Epidermal melanocyte (primary cell): ENCODE measurements around the gene FOXD1.
"Not testable (repeated sequence)": the region's sequence is repeated elsewhere in the genome, so short reads cannot be mapped to it uniquely, and the experiment has no call there.

ENCODE experiments used
- DNase-seq: peaks from one replicate; pipeline ENCODE4 v3.0.0; 2011; ENCODE audit warnings: low spot score; ENCODE audit not compliant: insufficient read length

The FOXD1 gene

DNA sequence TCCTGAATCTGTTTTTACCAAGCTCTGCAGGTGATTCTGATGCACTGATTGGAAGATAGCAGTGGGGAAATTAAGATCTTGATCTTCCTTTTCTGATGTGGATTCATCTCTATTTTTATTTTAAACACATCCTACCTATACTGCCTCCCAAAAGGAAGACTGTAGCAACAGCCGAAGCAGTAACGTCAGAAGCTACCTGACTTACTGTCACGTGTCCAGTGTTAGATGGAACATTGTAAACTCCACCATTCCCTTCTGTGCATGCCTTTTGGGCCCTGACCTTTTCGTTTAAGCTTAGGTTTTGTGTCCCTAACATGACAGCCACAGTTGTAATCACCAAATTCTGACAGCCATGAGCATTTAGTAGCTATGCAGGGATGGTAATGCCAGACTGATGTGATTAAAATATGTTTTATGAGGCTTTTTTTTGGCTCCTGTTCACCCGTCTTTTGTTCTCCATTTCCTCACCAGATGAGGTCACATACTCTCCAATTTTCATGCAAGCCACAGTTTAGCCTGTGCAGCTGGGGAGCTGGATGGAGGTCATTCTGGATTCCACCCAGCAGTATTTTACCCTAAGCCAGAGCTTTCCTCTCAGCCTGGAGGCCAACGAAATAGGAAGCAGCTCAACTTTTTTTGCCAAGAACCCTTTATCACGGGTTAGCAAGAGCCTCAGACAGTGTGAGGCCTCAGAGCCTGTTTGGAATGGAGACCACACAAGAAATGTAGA, 15.6 kb upstream of the FOXD1 start:
- no peak for DNase-seq

DNA sequence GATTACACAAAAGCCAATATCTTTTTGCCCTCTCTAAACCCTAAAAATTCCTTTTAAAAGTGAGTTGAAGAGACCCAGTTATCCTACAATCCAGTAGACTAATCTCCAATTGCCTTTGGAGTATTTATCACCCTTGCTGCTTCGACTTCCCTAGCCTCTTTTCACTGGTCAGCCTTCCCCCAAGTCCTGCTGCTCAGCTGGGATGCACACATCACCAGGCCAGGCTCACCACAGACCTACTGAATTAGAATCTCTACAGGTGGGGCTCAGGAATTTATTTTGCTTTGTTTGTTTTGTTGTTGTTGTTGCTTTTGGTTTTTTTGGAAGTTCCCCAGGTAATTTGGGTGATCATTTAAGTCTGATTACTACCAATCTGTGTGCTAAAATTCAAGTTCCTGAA, 11.6 kb upstream of the FOXD1 start:
- DNase-seq = no peak

DNA sequence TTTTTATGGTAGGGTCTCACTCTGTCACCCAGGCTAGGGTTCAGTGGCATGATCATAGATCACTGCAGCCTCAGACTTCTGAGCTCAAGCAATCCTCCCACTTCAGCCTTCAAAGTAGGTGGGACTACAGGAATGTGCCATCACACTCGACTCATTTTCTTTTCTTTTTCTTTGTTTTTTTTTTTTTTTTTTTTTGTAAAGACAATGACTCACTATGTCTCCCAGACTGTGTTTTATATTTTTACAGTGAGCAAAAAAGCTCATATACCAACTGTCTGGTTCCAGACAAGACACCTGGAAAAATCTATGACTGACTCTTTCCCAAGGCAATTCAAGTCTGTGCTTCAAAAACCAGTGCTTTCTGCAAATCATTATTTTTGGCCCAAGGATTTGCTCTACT, 10.8 kb upstream of the FOXD1 start:
- DNase-seq = no peak

DNA sequence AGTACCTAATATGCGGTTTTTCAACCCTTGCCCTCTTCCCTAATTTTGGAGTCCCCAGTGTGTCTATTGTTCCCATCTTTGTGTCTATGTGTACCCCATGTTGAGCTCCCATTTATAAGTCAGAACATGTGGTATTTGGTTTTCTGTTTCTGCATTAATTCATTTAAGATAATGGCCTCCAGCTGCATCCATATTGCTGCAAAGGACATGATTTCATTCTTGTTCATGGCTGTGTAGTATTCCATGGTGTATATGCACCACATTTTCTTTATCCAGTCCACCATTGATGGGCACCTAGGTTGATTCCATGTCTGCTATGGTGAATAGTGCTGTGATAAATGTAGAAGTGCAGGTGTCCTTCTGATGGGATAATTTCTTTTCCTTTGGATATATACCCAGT, 7.9 kb upstream of the FOXD1 start:
- DNase-seq = not testable (repeated sequence)

DNA sequence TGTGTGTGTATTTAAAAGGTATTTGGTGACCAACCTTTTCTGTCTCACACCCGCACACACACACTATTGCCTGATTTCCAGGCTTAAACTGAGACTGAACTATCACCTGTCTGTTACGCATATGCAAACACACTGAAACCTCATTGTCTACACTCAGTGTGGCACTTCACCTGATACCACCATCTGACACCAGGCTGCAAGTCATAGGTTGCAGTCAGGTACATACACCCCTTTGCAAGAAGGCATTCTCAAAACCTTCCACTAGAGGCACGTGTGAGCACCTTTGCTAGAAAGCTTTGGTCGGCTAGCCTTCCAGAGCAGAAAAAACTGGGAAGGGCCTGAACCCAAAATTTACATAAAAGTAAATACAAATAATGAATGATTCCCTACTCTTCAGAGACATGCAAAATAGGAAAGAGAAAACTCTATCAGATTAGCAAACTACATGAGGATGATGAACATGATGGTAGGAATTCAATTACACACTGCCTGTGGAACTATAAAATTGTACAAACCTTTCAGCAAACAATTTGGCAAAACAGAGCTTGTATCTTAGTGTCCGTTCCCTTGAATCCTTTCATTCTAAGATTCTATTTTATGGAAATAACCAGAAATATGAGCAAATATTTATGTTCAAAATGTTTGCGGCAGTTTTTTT, 5.9 kb upstream of the FOXD1 start:
- DNase-seq = no peak

DNA sequence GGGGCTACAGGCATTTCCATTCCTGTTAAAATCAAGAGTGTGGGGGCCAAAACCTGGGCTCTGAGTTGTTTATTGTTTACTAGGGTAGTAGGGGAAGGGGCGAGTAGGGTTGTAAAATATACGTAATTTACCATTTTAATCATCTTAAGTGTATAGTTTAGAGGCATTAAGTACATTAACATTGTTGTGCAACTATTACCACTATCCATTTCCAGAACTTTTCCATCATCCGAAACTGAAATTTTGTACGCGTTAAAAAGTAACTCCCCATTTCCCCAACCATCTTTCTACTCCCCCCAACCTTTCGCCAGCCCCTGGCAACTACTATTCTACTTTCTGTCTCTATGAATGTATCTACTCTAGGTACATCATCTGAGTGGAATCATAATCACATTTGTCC, 3.6 kb upstream of the FOXD1 start:
- DNase-seq = no peak

DNA sequence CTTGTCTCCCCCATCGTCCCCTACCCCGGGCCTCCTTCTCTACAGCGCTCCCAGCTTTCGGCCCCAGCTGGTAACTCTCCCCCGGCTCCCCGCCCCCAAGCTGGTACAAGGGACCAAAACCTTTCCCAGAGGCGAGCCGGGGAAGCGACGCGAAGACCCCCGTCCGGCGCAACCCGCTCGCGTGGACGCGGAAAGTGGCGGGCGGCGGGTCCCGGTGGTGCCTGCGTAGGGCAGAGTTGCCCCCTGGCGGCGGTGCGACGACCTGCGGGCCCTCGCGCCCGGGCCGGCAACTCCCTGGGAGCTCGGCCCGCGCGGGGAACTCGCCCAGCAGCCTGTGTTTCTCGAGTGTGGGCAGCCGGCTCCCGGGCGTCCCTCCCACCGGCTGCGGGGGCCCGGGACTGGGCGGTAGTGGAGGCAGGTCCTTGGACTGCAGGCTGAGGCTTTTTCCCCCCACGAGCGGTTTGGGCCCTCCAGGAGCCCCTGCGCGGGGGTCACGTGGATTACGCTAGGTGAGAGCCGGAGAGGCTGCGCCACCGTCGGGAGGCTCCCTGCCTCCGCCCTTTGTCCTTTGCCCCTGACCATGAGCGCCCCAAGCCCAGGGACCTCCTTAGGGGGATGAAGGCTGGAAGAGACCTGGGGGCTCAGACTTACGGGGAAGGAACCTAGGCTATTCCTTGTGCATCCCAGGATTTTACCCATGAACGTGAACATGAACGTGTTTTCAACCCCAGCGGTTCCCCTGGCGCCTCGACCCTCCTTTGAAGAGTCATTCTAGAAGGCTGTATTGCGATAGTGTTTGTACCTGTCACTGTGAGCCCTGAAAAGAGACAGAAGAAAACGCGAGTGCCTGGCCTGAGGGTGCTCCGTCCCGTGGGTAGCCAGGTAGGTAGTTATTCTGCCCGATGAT, 2.9 kb upstream of the FOXD1 start:
- no peak for DNase-seq

DNA sequence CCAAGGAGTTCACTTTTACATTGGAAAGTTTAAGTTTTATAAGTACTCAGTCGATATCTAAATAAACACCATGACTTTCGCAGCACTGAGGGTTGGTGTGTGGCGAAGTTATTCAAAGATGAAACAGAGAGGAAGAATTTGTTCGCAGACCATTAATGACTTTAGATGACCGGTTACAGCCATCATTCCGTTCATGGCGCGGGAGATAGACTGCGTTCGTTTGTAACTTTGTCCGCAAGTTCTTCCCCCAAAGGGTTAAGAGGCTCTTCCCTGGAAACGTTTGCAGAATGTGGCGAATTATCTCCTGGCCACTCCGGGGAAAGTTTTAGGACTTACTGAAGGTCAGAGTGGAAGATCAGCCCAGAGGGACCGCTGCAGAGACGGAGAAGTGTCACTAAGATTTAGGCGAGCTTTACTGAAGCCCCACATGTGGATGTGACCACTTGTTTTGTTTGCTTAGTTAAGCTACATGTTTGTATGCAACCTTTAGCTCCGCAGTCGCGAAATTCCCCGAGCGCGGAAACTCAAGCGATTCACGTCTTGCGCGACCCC, 2.2 kb upstream of the FOXD1 start:
- no peak for DNase-seq

DNA sequence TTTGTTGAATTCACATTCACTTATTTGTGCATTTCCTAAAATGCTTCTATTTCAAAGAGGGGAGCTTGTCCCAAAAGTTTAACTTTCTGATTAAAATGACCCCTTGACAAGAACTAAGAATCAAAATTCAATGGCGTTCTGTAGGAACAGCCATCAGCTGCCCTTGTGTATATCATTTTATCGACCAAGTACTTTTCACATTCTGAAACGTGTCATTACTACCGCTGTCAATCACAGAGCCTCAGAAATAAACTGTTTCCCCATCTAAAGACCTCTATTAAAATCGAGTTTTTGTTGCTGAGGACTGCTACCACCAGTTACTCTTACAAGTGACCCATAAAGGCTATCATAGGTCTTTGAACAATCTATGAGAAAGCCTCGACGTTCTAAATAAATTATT, 1.6 kb upstream of the FOXD1 start:
- no peak for DNase-seq

DNA sequence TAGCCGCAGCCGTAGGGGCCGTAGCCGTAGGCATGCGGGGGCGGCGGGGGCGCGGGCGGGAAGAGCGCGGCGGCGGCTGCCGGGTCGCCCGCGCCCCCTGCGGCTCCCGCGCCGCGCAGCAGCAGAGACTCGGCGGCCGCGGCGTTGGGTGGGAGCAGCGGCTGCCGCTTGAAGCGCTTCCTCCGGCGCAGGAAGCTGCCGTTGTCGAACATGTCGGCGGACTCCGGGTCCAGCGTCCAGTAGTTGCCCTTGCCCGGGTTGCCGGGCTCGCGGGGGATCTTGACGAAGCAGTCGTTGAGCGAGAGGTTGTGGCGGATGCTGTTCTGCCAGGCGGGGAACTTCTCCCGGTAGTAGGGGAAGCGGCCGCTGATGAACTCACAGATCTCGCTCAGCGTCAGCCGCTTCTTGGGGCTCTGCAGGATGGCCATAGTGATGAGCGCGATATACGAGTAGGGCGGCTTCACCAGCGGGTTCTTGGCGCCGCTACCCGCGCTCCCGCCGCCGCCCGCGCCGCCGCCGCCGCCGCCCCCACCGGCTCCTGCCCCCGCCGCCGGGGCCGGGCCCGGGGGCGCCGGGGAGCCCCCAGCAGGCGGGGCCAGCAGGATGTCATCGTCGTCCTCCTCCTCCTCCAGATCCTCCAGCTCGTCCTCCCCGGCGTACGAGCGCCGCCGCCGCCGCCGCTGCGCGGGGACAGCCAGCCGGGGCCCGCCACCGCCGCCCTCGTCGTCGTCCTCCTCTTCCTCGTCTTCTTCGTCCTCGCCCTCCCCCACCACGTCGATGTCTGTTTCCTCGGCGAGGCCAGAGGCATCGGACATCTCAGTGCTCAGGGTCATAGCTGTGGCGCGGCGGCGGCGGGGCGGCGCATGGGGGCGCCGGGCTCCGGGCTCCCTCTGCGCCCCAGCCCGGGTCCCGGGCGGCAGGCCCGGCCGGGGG, 781 bp downstream of the FOXD1 start:
- no peak for DNase-seq

DNA sequence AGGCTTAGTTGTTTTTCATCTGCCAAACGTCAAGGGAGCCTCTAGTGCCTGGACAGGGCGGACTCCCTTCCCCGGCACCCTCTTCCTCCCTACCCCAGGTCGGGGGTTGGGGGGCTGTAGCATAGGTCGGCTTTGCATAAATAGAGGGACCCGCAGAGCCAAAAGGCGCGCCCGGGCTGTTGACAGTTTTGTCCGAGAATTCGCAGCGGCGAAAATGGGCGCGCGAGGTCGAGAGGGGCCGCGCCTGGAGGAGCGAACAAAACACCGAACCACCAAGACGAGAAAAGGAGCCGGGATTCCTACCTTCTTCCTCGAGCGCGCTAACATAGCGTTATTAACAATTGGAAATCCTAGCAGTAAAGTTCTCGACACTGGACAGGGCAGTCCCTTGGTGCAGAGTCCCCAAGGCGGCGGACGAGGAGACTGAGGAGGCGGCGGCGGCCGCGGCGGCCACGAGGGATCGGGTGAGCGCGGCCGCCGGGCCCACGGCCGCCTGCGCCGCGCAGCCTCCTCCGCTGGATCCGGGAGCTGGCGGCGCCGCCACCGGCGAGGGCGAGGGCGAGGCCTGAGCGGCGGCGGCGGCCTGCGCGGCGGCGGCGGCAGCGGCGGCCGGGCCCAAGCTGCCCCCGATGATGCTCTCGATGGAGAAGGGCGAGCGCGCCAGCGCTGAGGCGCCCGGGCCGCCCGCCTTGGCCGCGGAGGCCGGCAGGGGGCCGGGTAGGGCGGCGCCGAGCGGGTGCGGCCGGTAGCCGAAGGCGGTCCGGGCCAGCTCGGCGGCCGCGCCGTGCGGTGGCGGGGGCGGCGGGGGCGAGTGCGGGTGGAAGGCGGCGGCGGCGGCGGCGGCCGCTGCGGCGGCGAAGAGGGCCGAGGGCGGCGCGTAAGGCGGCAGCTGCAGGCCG, 1.7 kb downstream of the FOXD1 start:
- DNase-seq = no peak

DNA sequence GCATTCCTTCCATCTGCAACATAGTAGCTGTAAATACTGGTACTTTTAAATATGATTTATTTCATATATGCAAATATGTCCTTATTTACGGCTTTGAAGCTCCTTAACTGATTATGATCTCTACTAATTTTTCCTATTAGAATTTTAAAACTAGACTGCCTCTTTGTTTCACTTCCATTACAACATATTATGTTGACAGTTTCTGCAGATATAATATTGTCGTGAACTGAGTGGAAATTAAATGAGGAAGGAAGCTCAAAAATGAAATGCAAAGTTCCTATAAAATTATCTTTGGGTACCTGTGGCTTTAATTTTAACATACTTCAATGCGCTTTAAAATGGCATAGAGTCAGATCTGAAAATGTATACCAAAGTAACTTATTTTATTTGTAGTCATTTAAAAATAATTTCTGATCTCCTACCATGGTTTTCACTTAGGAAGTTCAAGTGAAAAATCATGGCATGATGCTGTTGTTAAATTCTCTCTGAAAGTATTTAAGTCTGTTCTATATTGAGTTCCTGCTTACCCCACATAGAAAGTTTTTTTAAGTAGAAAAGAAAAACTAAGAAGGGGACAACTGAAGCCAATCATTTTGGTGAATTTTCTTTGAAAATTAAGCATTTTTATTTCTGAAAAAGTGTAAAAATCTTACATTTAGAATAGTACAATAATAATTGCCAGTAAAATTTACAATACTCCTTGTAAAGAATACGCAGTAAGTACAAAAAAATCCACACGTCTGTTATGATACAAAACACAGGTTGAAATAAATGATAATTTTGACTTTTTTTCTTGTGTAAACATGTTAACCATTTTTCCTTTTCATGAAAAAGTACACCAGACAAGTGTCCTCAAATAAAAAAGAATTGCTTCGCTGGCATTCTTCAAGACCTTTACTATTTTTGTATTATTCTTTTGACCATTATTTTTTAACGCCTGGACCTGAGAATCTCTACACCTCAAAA, 2.6 kb downstream of the FOXD1 start:
- DNase-seq = no peak

DNA sequence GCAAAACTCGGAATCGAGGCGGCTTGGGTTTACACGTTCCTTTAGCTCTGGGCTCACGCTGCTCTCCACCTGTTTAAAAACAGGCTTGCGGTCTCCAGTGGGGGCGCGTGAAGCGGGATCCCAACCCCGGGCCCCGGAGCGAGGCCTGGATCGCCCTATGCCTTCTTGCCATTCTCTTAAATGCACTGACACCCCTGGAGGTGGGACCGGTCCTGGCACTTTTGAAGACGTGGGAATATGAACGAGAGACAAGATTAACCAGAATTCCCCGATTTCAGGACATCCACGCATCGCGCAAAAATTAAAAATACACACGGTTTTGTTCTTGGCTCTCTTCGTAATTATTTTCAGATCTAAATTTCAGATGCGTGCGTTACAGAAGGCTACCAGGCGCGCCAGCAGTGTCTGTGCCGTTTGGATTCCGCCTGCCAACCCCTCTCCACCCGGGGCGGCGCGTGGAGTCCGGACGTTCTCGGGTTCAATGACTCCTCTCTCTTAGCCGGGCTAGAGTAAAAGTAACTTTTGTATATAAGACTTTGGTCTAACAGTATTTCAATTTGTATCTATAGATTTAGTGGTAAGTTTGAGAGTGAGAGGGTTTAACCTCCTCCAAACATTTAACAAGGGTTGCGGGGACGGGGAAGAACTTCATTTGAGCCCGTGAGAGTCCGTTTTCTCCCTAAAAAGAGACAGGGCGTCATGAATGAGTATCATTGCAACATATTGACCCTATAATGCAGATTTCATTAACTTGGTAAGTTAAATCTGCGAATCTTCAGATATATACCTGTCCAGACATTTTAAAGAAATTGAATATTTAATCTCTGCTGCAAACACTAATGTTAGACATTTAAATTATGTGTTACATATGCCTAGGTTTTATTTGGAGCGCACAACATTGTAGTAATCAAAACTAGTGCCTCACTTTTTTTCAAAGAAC, 3.8 kb downstream of the FOXD1 start:
- DNase-seq = no peak

DNA sequence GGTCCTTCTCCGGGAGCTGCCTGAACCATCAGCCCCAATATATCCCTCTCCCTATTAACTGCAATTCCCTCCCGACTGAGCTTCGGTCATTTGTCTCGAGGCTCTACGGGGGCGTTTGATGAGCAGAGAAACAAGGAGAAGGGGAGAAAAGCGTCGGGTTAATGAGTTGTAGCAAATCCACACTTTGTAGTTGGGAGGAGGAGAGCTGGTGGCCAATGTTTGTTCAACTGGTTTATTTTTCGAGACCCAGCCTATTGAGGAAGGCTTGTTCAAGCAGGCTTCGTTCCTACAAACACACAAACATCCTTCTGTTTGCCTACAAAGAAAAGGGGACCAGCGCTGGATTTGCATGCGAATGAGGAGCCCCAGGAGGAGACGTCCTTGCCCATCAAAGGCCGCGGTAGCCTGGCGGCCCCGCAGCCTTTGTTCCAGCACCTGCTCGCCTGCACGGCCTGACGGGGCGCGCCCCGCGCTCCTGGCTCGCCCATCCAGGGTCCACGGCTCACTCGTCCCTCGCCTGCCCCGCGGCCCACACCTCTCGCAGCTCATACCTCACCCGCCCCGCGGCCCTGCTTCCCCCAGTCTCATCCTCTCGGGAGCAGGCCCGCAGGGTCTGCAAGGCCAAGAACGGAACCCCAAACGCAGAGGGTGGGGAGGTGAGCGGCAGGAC, 4.6 kb downstream of the FOXD1 start:
- no peak for DNase-seq

DNA sequence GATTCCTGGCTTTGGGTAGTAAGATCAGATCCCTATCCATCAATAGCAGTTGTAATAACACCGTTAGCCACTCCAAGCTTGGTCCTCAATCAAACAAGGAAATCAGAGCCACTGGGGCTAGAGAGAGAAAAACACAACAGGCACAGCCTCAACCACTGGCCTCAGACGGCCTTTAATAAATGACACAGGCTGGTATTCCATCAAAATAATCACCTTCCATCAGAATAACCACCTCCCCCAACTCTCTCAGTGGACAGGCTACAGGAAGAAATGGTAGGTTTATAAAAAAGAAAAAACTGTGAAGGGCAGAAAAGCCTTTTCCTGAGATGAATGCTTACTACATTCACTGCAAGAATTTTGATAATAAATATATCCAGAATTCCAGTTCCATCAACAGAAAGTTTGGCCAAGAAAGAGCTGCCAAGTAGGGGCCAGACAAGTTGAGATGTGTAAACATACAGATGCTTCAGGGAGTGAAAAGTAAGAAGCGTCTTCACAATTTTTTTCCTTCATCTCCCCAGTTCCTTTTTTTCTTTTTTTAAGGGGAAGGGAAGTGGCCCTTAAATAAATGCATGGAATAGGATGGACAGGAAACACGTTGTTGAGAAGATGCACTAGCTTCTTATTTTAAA, 5.5 kb downstream of the FOXD1 start:
- no peak for DNase-seq

DNA sequence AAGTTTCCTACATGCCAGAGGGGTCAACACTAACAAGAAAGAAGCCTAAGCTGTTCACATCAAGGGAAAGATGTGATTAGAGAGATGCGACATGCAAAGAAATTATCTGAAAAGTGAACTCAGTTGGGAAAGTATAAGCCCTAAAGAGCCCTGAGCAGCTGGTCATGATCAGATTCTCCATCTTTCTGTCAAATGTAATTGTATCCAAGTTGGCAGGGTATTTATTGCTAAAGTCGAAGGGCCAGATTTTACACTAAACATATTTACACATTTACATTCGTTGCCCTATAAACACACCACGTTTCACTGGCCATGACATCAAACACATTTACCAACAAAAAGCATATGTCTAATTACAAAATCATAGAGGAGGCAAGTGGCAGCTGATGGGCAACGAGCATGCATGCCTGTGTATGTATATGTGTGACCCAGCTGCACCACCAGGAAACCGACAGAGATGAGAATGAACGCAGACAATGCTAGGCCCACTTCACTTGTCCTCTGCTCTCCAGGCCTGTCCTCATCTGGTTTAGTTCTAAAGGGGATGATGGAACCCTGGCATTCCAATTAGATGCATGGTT, 6.3 kb downstream of the FOXD1 start:
- no peak for DNase-seq
